ENCODE data around the gene HLA-G. TPM values are rescaled to one million over a fixed set of nuclear protein-coding genes. Genes with fewer than 3 reads are reported as not detected.

Gene HLA-G
- total RNA-seq, 2 donors from 2014 or later, result 1.8 TPM; not detected in 1

DNA sequence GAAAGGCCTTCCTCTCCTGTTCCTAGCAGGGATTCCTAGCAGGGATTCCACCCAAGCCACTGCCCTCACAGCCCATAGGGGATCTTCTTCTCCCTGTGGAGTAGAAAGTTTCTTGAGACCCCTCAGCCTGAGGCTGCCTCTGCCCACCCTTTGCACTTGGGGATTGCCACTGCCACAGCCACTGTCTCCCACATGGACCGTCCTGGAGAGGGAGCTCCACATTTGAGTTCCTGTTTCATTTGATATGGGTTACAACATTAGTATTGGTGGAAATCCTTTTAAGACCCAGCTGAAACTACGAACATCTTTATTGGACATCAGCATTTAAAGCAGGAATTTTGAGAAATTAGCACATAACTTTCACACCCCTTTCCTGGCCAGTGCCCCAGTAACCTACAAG lies 25.6 kb downstream of the HLA-G start:
- Histone ChIP-seq H3K4me3 (no peak overlapping the region), H3K9me3 (no peaks in the 10 kb centered on the region), H3K27me3 (replicated peaks; ENCODE audit: insufficient read depth) (peaks cover 2% of the 10 kb centered on the region), H3K4me1 (replicated peaks) (no peaks in the 10 kb centered on the region), H3K27ac (no peak overlapping the region), H3K36me3 (no peaks in the 10 kb centered on the region)
- DNase-seq (ENCODE audit: low spot score), result no peak
- intact Hi-C loops (cut with DNase I), result no loop called here
- no peak for TF ChIP-seq POLR2A (IDR thresholded peaks at IDR 0.05)
- TF ChIP-seq, protein P1, sequence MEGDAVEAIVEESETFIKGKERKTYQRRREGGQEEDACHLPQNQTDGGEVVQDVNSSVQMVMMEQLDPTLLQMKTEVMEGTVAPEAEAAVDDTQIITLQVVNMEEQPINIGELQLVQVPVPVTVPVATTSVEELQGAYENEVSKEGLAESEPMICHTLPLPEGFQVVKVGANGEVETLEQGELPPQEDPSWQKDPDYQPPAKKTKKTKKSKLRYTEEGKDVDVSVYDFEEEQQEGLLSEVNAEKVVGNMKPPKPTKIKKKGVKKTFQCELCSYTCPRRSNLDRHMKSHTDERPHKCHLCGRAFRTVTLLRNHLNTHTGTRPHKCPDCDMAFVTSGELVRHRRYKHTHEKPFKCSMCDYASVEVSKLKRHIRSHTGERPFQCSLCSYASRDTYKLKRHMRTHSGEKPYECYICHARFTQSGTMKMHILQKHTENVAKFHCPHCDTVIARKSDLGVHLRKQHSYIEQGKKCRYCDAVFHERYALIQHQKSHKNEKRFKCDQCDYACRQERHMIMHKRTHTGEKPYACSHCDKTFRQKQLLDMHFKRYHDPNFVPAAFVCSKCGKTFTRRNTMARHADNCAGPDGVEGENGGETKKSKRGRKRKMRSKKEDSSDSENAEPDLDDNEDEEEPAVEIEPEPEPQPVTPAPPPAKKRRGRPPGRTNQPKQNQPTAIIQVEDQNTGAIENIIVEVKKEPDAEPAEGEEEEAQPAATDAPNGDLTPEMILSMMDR (IDR thresholded peaks at IDR 0.05), result no peak
- TF ChIP-seq POLR2AphosphoS5 (IDR thresholded peaks at IDR 0.05), result no peak
- 39% methylated on average over 2 of the region's 2 CpGs for WGBS

DNA sequence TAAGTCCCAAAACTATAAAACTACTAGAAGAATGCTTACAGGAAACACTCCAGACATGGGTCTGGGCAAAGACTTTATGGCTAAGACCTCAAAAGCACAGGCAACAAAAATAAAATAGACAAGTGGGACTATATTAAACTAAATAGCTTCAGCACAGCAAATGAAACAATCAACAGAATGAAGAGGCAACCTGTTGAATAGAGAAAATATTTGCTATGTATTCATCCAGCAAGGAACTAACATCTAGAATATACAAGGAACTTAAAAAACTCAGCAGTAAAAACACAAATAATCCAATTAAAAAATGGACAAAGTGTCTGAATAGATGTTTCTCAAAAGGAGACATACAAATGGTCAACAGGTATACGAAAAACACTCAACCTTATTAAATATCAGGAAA lies 30.4 kb downstream of the HLA-G start:
- Histone ChIP-seq H3K4me3 (no peak overlapping the region), H3K27me3 (replicated peaks; ENCODE audit: insufficient read depth) (no peaks in the 10 kb centered on the region), H3K9me3 (no peaks in the 10 kb centered on the region), H3K27ac (no peak overlapping the region), H3K36me3 (no peaks in the 10 kb centered on the region), H3K4me1 (replicated peaks) (no peaks in the 10 kb centered on the region)
- TF ChIP-seq POLR2AphosphoS5 (IDR thresholded peaks at IDR 0.05) (no peak), POLR2A (IDR thresholded peaks at IDR 0.05) (no peak)
- TF ChIP-seq, protein P1 (IDR thresholded peaks at IDR 0.05), result no peak
- intact Hi-C loops (cut with DNase I), result no loop called here
- no peak for DNase-seq (ENCODE audit: low spot score)
- WGBS, result 44% methylated on average over 1 of the region's 1 CpG

DNA sequence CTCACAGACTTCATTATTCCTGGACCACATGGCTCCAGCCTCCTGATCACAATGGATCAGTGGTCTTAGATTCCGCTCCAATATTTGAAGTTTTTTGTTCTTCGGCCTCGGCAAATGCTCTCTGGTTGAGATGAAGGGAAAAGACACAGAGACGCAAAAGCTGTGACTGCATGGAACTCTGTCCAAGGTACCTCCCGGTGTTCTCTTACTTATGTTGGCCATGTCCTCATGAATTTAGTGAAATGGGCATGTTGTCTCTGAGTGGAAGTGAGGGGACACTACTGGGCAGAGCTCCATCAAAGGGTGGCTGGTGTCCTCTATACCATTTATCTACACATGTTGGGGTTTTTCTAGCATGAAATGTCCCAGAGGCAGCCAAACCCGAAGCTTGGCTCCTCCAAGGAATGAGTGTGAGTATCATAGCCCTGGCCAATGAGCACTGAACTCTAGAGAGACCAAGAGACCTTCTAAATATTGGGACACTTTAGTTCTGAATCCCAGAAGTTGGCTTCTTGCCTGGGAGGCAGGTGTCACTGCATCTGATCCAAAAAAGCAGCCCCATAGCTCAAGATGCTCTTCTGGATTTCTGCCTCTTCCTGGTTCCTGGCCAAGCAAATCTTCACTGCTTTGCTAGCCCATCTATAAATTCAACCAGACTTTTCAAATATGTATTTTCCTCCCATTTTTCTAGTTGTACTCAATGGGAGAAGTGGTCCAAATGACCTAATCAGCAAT lies 34.1 kb downstream of the HLA-G start:
- no peak for DNase-seq (ENCODE audit: low spot score)
- H3K4me3 ChIP-seq, result no peak overlapping the region
- H3K4me1 ChIP-seq (replicated peaks), result no peaks in the 10 kb centered on the region
- TF ChIP-seq POLR2A (IDR thresholded peaks at IDR 0.05) (no peak), POLR2AphosphoS5 (IDR thresholded peaks at IDR 0.05) (no peak)
- TF ChIP-seq, protein P1 (IDR thresholded peaks at IDR 0.05), result no peak
- no peaks in the 10 kb centered on the region for H3K27me3 ChIP-seq (replicated peaks; ENCODE audit: insufficient read depth)
- intact Hi-C loops (cut with DNase I), result no loop called here
- WGBS, result 46% methylated on average over 6 of the region's 6 CpGs
- no peaks in the 10 kb centered on the region for H3K9me3 ChIP-seq
- H3K36me3 ChIP-seq, result no peaks in the 10 kb centered on the region
- H3K27ac ChIP-seq, result no peak overlapping the region

DNA sequence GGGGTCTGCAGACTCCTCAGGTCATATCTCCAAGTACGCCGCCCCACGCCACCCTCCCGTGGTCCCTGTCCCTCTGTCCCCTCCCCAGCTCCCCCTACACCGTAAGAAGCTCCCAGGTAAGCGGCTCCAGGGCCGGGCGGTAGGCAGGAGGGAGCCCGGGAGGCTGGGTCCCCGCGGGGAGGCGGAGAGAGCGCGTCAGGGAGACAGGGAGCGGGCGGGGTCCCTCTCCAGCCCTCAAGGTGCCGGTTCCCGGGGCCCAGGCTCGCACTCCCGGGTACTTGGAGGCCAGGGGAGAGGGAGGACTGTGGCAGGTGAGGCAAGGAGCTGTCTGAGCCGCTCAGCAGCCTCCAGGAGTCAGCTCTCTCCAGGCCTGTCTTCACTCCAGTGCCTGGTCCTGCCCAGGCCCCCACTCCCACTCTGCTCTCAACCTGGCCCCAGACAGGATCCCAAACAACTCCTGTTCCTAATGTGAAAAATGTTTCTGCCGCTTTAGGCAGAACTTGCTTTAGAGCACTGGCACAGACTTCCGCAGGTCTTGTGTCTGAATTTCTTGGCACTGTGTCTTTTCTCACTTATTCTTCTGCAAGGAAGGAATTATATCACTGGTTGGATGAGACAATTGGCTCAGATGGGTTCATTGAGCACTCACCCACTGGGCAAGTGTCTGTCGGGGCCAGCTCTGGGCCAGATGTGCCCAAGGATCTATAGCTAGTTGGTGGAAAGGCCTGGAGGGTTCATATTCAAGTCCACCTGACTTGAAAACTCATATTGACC lies 36.6 kb downstream of the HLA-G start:
- intact Hi-C loops (cut with DNase I), result no loop called here
- no peaks in the 10 kb centered on the region for H3K4me1 ChIP-seq (replicated peaks)
- no peak for TF ChIP-seq POLR2AphosphoS5 (IDR thresholded peaks at IDR 0.05)
- TF ChIP-seq POLR2A (IDR thresholded peaks at IDR 0.05), result no peak
- TF ChIP-seq, protein P1 (IDR thresholded peaks at IDR 0.05), result no peak
- no peaks in the 10 kb centered on the region for H3K27me3 ChIP-seq (replicated peaks; ENCODE audit: insufficient read depth)
- no peak overlapping the region for H3K4me3 ChIP-seq
- H3K27ac ChIP-seq, result no peak overlapping the region
- H3K36me3 ChIP-seq, result no peaks in the 10 kb centered on the region
- 8% methylated on average over 23 of the region's 24 CpGs for WGBS
- no peak for DNase-seq (ENCODE audit: low spot score)
- no peaks in the 10 kb centered on the region for H3K9me3 ChIP-seq

All from prostate gland (tissue), 2 donors.